A673 (cell line): Measurements from ENCODE around the gene OR8H3.

ENCODE experiments used
- EZH2 ChIP-seq: fragments of 200-600 bp; sonication (generic); IDR thresholded peaks from 2 replicates; pipeline ENCODE4 v1.6.1; 2017; ENCODE audit warnings: borderline replicate concordance, low read depth, mild to moderate bottlenecking, mixed read lengths, antibody characterized with exemption, low read length; ENCODE audit not compliant: poor library complexity, severe bottlenecking
- TF ChIP-seq, protein P1 (sequence below): fragments of 300-800, 200-600 bp; sonication (generic); conservative IDR thresholded peaks from 2 replicates; pipeline ENCODE4 v1.5.1; 2017; ENCODE audit warnings: low read depth, mild to moderate bottlenecking, antibody characterized with exemption, low read length, moderate library complexity, mixed read lengths

DNA sequence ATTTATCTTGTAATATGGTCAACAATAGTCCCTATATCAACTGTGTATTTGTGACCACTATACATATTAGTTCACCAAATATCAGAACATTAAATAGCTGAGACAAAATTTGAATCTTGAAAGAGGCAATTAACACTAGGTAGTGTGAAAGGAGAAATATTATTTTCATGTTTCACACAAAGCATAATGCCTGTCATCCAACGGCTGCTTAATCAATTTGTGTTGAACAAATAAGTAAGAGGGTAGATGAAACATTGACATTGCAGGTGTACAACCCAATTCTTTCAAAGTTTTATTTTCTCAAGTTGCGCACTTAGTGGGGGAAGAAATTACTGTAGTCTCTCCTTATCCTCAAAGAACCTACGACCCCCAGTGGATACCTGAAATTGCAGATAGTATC is 32.5 kb upstream of the OR8H3 start:
- TF ChIP-seq, protein P1, sequence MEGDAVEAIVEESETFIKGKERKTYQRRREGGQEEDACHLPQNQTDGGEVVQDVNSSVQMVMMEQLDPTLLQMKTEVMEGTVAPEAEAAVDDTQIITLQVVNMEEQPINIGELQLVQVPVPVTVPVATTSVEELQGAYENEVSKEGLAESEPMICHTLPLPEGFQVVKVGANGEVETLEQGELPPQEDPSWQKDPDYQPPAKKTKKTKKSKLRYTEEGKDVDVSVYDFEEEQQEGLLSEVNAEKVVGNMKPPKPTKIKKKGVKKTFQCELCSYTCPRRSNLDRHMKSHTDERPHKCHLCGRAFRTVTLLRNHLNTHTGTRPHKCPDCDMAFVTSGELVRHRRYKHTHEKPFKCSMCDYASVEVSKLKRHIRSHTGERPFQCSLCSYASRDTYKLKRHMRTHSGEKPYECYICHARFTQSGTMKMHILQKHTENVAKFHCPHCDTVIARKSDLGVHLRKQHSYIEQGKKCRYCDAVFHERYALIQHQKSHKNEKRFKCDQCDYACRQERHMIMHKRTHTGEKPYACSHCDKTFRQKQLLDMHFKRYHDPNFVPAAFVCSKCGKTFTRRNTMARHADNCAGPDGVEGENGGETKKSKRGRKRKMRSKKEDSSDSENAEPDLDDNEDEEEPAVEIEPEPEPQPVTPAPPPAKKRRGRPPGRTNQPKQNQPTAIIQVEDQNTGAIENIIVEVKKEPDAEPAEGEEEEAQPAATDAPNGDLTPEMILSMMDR: peak; percentile 38; the same call in 1 of the 2 replicates
- TF ChIP-seq EZH2: no peak
